GM12801 (cell line): ENCODE results near the gene ARNT2.

Experiments used
- TF ChIP-seq, protein P1 (sequence below): IDR thresholded peaks from one replicate; pipeline ENCODE4 v1.5.1; 2011; ENCODE audit warnings: control low read depth; ENCODE audit not compliant: insufficient read length; ENCODE audit errors: extremely low read depth

Gene ARNT2

DNA sequence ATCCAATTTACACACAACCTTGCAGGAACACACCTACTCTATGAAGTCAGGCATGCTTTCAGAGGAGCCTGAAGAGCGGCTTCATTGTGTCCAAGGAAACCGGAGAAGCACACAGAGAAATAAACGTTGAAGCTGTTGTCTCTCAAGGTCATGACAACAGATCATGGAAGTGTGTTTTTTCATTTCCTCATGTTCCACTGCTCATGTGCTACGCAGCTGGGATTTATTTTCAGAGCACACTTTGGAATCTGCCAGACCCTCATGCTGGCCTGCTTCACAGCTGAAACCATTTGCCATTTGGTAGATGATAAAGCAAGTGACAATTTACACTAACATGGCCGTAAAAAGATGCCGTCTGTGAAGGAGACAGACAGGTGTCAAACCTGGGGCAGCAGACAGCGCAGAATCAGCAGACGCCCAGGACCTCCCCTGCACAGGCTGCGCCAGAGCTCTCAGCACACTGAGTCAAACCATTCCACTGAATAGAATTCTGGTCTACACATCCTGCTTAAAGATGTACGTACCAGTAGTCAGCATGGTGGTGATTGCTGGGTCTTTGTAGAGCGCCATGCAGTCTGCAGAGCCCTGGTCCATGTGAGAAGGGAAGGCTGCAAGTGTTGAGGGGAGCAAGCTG is 99.3 kb downstream of the ARNT2 start:
- TF ChIP-seq, protein P1, sequence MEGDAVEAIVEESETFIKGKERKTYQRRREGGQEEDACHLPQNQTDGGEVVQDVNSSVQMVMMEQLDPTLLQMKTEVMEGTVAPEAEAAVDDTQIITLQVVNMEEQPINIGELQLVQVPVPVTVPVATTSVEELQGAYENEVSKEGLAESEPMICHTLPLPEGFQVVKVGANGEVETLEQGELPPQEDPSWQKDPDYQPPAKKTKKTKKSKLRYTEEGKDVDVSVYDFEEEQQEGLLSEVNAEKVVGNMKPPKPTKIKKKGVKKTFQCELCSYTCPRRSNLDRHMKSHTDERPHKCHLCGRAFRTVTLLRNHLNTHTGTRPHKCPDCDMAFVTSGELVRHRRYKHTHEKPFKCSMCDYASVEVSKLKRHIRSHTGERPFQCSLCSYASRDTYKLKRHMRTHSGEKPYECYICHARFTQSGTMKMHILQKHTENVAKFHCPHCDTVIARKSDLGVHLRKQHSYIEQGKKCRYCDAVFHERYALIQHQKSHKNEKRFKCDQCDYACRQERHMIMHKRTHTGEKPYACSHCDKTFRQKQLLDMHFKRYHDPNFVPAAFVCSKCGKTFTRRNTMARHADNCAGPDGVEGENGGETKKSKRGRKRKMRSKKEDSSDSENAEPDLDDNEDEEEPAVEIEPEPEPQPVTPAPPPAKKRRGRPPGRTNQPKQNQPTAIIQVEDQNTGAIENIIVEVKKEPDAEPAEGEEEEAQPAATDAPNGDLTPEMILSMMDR = no peak

DNA sequence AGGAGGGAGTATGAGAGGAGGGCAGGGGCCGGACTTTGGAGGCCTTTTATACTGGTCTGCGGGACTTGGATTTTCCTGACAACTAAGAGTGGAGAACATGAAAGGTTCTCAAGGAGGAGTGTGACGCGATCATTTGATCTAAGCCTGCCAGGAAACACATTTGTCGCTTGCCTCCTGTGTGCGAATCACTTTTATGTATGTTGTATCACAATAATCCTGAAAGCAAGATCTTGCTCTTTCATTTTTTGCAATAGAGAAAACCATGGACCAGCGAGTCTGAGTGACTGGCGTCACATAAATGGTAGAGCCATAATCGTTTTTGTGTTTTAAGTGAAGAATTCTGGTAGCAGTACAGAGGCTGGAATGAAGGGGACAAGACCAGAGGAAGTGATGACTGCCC is 100.7 kb downstream of the ARNT2 start:
- TF ChIP-seq, protein P1 = no peak

DNA sequence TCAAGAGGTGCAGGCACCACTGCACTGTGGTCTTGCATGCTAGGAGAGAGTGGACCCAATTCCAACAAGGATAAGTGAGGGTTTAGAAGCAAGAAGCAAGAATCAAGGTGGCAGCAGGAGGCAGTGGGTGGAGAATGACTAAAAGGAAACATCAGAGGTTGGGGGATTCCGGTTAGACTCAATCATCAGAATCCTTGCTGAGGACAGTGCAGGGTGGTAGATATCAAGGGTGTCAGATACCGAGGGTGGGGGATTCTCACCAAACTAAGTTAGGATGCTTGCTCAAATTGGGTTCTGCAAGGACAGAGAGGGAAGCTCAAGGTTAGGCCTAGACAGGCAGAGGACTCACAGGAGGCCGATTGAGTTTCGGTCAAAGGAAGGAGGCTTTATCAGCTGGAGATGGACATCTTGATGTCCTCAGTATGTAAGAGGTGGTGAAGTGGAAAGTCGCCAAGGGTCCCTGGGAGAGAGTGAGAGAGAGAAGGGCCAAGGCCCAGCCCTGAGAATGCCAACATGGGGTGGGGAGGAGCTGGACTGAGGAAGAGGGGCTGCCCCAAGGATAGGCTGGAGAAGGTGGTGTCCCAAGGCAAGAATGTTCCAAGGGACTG is 102.2 kb downstream of the ARNT2 start:
- TF ChIP-seq, protein P1 = no peak

DNA sequence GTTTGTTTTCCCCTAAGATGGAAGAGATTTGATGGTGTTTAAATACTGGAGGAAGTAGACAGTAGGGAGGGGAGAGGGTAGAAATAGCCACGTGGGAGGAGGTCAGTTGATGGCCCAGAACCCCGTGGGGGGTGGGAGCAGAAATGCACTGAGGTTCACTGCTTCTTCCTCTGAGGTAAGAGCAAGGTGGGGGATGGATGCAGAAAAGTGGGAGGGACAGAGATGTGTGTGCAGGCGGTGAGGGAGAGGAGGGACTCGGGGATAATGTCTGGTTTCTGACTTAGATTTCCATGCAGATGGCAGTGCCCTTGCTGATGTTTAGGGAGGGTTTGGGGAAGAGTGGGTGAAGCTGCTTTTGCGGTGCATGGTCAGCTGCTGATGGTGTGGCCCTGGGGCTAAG is 102.9 kb downstream of the ARNT2 start:
- TF ChIP-seq, protein P1 = no peak

DNA sequence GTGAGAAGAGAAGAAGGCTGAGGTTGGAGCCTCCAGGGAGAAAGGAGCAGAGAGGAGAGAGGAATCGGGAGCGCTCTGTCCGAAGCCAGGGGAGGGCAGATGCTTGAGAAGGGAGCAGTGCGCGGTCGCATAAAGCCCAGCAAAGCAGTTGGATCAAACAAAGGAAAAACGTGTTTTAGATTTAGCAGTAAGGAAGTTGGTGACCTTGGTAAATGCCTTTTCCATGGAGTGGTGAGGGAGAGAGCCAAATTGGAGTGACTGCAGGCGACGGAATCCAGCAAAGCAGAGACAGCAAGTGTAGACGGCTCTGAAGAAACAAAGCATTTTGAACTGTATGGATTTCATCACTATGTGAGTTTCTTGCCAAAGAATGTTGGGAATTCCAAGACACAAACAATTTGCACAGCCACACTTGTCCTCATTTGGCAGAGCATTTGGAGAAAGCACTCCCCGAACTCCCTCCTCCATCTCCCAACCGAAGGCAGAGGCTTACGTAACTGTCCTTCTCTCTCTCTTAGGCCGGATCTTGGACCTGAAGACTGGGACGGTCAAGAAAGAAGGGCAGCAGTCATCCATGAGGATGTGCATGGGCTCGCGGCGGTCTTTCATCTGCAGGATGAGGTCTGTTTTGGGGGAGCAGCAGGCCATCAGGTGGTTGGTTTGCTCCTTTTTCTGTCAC is 103.6 kb downstream of the ARNT2 start:
- TF ChIP-seq, protein P1 = no peak

DNA sequence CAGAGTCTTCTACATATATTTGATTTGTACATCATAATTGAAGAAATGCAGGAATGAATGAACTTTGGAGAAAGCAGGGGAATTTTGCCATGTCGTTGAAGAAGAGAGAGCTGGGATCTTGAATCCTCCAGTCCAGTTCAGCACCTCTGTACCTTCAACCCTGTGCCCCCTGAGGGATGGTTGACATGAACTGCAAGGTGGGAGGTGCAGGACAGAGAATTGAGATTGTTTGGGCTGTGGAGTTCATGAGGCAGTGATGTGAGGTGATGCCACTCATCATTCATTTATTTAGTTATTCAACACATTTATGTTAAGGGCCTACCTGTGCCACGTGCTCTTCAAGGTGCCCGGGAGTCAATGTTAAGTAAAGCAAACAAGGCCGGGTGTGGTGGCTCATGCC is 104.6 kb downstream of the ARNT2 start:
- TF ChIP-seq, protein P1 = no peak

DNA sequence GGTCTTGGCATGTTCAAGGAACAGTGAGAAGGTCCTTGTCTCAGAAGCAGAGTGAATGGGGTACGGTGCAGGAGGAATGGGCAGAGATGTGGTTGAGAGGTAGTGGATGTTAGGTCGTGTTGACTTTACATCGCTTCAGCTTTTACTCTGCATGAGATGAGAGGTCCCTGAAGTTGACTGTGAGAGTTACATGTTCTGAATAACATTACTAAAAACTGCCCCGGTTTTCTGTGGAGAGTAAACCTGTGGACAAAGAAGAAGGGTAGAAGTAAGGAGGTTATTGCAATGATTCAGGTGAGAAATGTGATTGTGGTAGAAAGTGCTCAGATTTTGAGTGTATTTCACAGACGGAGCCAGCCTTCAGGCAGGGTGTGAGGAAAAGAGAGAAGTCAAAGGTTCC is 105.6 kb downstream of the ARNT2 start:
- TF ChIP-seq, protein P1 = no peak
